Cardiac muscle cell (in vitro differentiated cells and primary cell): Measurements from ENCODE around the gene CEP89. TPM values are rescaled to one million over a fixed set of nuclear protein-coding genes. Genes with fewer than 3 reads are reported as not detected.

ENCODE experiments used
- DNase-seq, 2 donors: peaks; one replicate each; pipeline versions ENCODE4 v3.0.0 to v3.0.0-alpha.2; 2010 to 2017; ENCODE audit warnings: low read depth in 1 of 2, low spot score in 1 of 2
- H3K27ac ChIP-seq: fragments of 200-600 bp; sonication (generic); 2 replicates; pipeline ENCODE4 v1.5.1; 2016
- H3K27me3 ChIP-seq: fragments of 200-600 bp; sonication (generic); 2 replicates; pipeline ENCODE4 v1.6.0; 2016; ENCODE audit warnings: control low read depth
- H3K36me3 ChIP-seq: fragments of 200-600 bp; sonication (generic); 2 replicates; pipeline ENCODE4 v1.5.1; 2016; ENCODE audit warnings: control low read depth
- H3K4me1 ChIP-seq: fragments of 200-600 bp; sonication (generic); 2 replicates; pipeline ENCODE4 v1.8.1; 2017; ENCODE audit warnings: low read depth, mild to moderate bottlenecking, mixed run types
- H3K4me3 ChIP-seq: fragments of 200-600 bp; sonication (generic); 2 replicates; pipeline ENCODE4 v1.5.1; 2016; ENCODE audit warnings: mild to moderate bottlenecking
- H3K9me3 ChIP-seq: fragments of 200-600 bp; sonication (generic); 2 replicates; pipeline ENCODE4 v1.5.1; 2017; ENCODE audit warnings: low read depth, mild to moderate bottlenecking, control low read depth
- CTCF ChIP-seq: IDR thresholded peaks from 2 replicates; pipeline ENCODE4 v1.5.1; 2012; ENCODE audit warnings: low read depth, mild to moderate bottlenecking, low read length
- polyA plus RNA-seq: library from polyadenylated mRNA; unstranded; fragments of >200 nt; fragmentation: Nextera tagmentation; extraction: Ambion mirVana; gene quantifications from 2 replicates; pipeline ENCODE4 v1.2.1, GENCODE V29; 2016
- total RNA-seq: library from RNA; depleted of rRNA; stranded (reverse); fragments of >200 nt; gene quantifications from 2 replicates; pipeline ENCODE4 v1.2.3, GENCODE V29; 2016

Gene CEP89
- total and polyA plus RNA-seq, 2 experiments from 2014 or later: 19.4 to 20.0 TPM

DNA sequence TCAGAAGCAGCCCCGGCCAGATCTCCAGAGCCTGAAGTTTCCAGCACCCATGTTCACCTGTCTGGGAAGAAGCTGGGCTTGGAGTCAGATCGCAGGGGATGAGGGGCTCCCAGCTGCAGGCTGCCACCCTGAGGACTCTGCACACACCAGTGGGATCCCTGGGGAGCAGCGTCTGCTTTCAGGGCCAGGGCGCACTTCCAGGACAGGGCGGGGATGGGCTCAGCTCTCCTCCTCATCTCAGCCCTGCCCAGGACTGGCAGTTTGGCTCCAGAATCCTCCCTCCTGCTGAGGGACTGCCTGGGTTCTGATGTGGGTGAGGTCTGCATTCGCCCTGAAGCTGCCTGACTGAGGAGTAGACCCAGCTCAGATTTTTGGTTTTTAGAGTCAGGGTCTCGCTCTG, 105.7 kb downstream of the CEP89 start:
- H3K36me3 ChIP-seq: no peaks in the 10 kb centered on the region
- no peak for TF ChIP-seq CTCF
- no peak overlapping the region for H3K4me3 ChIP-seq
- DNase-seq: no peak
- H3K27ac ChIP-seq: no peak overlapping the region
- no peaks in the 10 kb centered on the region for H3K9me3 ChIP-seq
- H3K27me3 ChIP-seq: no peaks in the 10 kb centered on the region
- no peaks in the 10 kb centered on the region for H3K4me1 ChIP-seq

- DNase-seq: no peak
- Histone ChIP-seq H3K9me3 (no peaks in the 10 kb centered on the region), H3K4me3 (no peak overlapping the region), H3K36me3 (no peaks in the 10 kb centered on the region), H3K27ac (no peak overlapping the region), H3K4me1 (no peaks in the 10 kb centered on the region), H3K27me3 (no peaks in the 10 kb centered on the region)
- no peak for TF ChIP-seq CTCF
Measured at GRCh38 chr19:32865326-32865725, 106.4 kb downstream of the CEP89 start.

- Histone ChIP-seq H3K36me3 (no peaks in the 10 kb centered on the region), H3K4me3 (no peak overlapping the region), H3K4me1 (no peaks in the 10 kb centered on the region), H3K27me3 (no peaks in the 10 kb centered on the region), H3K27ac (no peak overlapping the region), H3K9me3 (no peaks in the 10 kb centered on the region)
- TF ChIP-seq CTCF: no peak
- DNase-seq: no peak
Measured at GRCh38 chr19:32864318-32865007, 107.3 kb downstream of the CEP89 start.

- no peak for DNase-seq
- Histone ChIP-seq H3K4me3 (no peak overlapping the region), H3K27me3 (no peaks in the 10 kb centered on the region), H3K4me1 (no peaks in the 10 kb centered on the region), H3K36me3 (no peaks in the 10 kb centered on the region), H3K9me3 (no peaks in the 10 kb centered on the region), H3K27ac (no peak overlapping the region)
- TF ChIP-seq CTCF: no peak
Measured at GRCh38 chr19:32863841-32864240, 107.9 kb downstream of the CEP89 start.

- TF ChIP-seq CTCF: no peak
- Histone ChIP-seq H3K4me3 (no peak overlapping the region), H3K36me3 (no peaks in the 10 kb centered on the region), H3K9me3 (no peaks in the 10 kb centered on the region), H3K27me3 (no peaks in the 10 kb centered on the region), H3K4me1 (no peaks in the 10 kb centered on the region), H3K27ac (no peak overlapping the region)
- no peak for DNase-seq
Measured at GRCh38 chr19:32863301-32863700, 108.5 kb downstream of the CEP89 start.
